Activated naive CD4-positive, alpha-beta T cell treated with anti-CD3 and anti-CD28 coated beads for 36 hours (primary cell): ENCODE results near the gene UTS2R. TPM values are rescaled to one million over a fixed set of nuclear protein-coding genes. Genes with fewer than 3 reads are reported as not detected.

Source experiments
- CTCF ChIA-PET: fragments of 350-600 bp; sonication (Branson Sonifier 250); formaldehyde crosslinking; loops from one replicate; lab custom pipeline; 2021; ENCODE audit warnings: antibody characterized with exemption; lab: Charles Lee
- DNase-seq: peaks from one replicate; pipeline ENCODE4 v3.0.0-alpha.2; 2020
- H3K27ac Mint-ChIP-seq: one replicate; pipeline ENCODE4 v1.8.0; 2021; ENCODE audit warnings: mild to moderate bottlenecking, mixed read lengths
- H3K27me3 Mint-ChIP-seq: one replicate; pipeline ENCODE4 v1.8.0; 2021; ENCODE audit warnings: low read depth, mixed read lengths
- H3K36me3 Mint-ChIP-seq: one replicate; pipeline ENCODE4 v1.8.0; 2021; ENCODE audit warnings: low read depth, mixed read lengths
- H3K4me1 Mint-ChIP-seq: one replicate; pipeline ENCODE4 v1.8.0; 2021; ENCODE audit warnings: low read depth, mixed read lengths
- H3K4me3 Mint-ChIP-seq: one replicate; pipeline ENCODE4 v1.8.0; 2021; ENCODE audit warnings: mild to moderate bottlenecking, moderate library complexity, mixed read lengths
- H3K9me3 Mint-ChIP-seq: one replicate; pipeline ENCODE4 v1.8.0; 2021; ENCODE audit warnings: mixed read lengths
- intact Hi-C: fragments of 100-400 bp; cut with micrococcal nuclease; formaldehyde crosslinking; loops from one replicate; pipeline ENCODE4 v1.15.1; 2023
- total RNA-seq, 2 experiments: library from RNA; stranded (reverse); gene quantifications; one replicate each; pipeline ENCODE4 v1.2.3, GENCODE V29; 2021

The UTS2R gene
- total RNA-seq, 2 experiments from 2014 or later, result not detected

GRCh38 chr17:82412535-82413520 is 41.3 kb downstream of the UTS2R start:
- Mint-ChIP-seq H3K36me3 (peaks cover 10% of the 10 kb centered on the region), H3K4me1 (peaks cover 17% of the 10 kb centered on the region), H3K4me3 (no peak overlapping the region), H3K27me3 (no peaks in the 10 kb centered on the region), H3K9me3 (no peaks in the 10 kb centered on the region), H3K27ac (no peak overlapping the region)
- CTCF ChIA-PET, result no interaction called here
- no peak for DNase-seq
- intact Hi-C loops, result no loop called here

GRCh38 chr17:82414548-82415281 is 43.1 kb downstream of the UTS2R start:
- Mint-ChIP-seq H3K9me3 (no peaks in the 10 kb centered on the region), H3K27ac (no peak overlapping the region), H3K27me3 (no peaks in the 10 kb centered on the region), H3K4me3 (no peak overlapping the region), H3K4me1 (peaks cover 24% of the 10 kb centered on the region), H3K36me3 (peaks cover 7% of the 10 kb centered on the region)
- CTCF ChIA-PET, result interaction anchor here (0.6 to 2.2 kb wide), 7 partner anchors 12 to 118 kb away, joined by 3 to 5 read pairs (median 3); no protein-coding TSS in a partner anchor
- peak; percentile 89 for DNase-seq
- intact Hi-C loops, result loop anchor here (1.0 kb wide), 3 partner anchors 62 to 384 kb away; no protein-coding TSS in a partner anchor

GRCh38 chr17:82415336-82415735 is 43.8 kb downstream of the UTS2R start:
- no peaks in the 10 kb centered on the region for H3K27me3 Mint-ChIP-seq
- DNase-seq, result no peak
- H3K36me3 Mint-ChIP-seq, result peaks cover 8% of the 10 kb centered on the region
- no peak overlapping the region for H3K4me3 Mint-ChIP-seq
- no peaks in the 10 kb centered on the region for H3K9me3 Mint-ChIP-seq
- CTCF ChIA-PET, result interaction anchor here (0.6 to 2.2 kb wide), 3 partner anchors 12 to 66 kb away, joined by 3 to 5 read pairs (median 4); no protein-coding TSS in a partner anchor
- H3K4me1 Mint-ChIP-seq, result peaks cover 30% of the 10 kb centered on the region
- intact Hi-C loops, result no loop called here
- no peak overlapping the region for H3K27ac Mint-ChIP-seq

GRCh38 chr17:82415786-82416185 is 44.2 kb downstream of the UTS2R start:
- intact Hi-C loops, result no loop called here
- Mint-ChIP-seq H3K9me3 (no peaks in the 10 kb centered on the region), H3K27ac (no peak overlapping the region), H3K36me3 (peaks cover 8% of the 10 kb centered on the region), H3K4me1 (peaks cover 30% of the 10 kb centered on the region), H3K27me3 (no peaks in the 10 kb centered on the region), H3K4me3 (no peak overlapping the region)
- DNase-seq, result no peak
- CTCF ChIA-PET, result interaction anchor here (2.1 to 2.2 kb wide), 2 partner anchors 63 to 65 kb away, joined by 5 to 19 read pairs; no protein-coding TSS in a partner anchor

- DNase-seq, result no peak
Measured at GRCh38 chr17:82416264-82416663, 44.7 kb downstream of the UTS2R start.

GRCh38 chr17:82416771-82417170 is 45.2 kb downstream of the UTS2R start:
- CTCF ChIA-PET, result interaction anchor here (0.8 to 2.1 kb wide), 3 partner anchors 64 to 115 kb away, joined by 3 to 19 read pairs (median 3); no protein-coding TSS in a partner anchor
- Mint-ChIP-seq H3K27ac (no peak overlapping the region), H3K4me3 (no peak overlapping the region), H3K4me1 (peaks cover 30% of the 10 kb centered on the region), H3K36me3 (peaks cover 10% of the 10 kb centered on the region), H3K9me3 (no peaks in the 10 kb centered on the region), H3K27me3 (no peaks in the 10 kb centered on the region)
- intact Hi-C loops, result no loop called here
- no peak for DNase-seq

More at GRCh38 chr17:82416264-82416663, 44.7 kb downstream of the UTS2R start:
- Mint-ChIP-seq H3K4me1 (peaks cover 30% of the 10 kb centered on the region), H3K36me3 (peaks cover 8% of the 10 kb centered on the region), H3K27ac (no peak overlapping the region), H3K4me3 (no peak overlapping the region), H3K27me3 (no peaks in the 10 kb centered on the region), H3K9me3 (no peaks in the 10 kb centered on the region)
- intact Hi-C loops, result no loop called here
- CTCF ChIA-PET, result interaction anchor here (0.8 to 2.1 kb wide), 2 partner anchors 63 to 66 kb away, joined by 3 to 19 read pairs; no protein-coding TSS in a partner anchor

- H3K27ac Mint-ChIP-seq, result peak within 1 kb of the TSS; percentile 30
Measured at GRCh38 chr17:82418001-82418986, 46.7 kb downstream of the UTS2R start, which contains the start of the genes HEXD and OGFOD3. Gene HEXD (plus strand): TSS chr17:82418347. CDS start chr17:82419800, 1,453 bp downstream. Gene OGFOD3 (minus strand): TSS chr17:82418586. CDS start chr17:82418485, 101 bp downstream.

GRCh38 chr17:82419540-82419939 is 48.0 kb downstream of the UTS2R start:
- intact Hi-C loops, result loop anchor here (2.0 kb wide), 3 partner anchors 133 to 227 kb away; no protein-coding TSS in a partner anchor
- Mint-ChIP-seq H3K27ac (peak overlapping the region; percentile 59), H3K36me3 (peaks cover 8% of the 10 kb centered on the region), H3K9me3 (peaks cover 2% of the 10 kb centered on the region), H3K27me3 (no peaks in the 10 kb centered on the region), H3K4me1 (peaks cover 30% of the 10 kb centered on the region), H3K4me3 (peak overlapping the region; percentile 75)
- CTCF ChIA-PET, result interaction anchor here (0.6 to 1.5 kb wide), 3 partner anchors 122 to 183 kb away, joined by 3 to 5 read pairs (median 4); no protein-coding TSS in a partner anchor
- DNase-seq, result no peak

More at GRCh38 chr17:82418001-82418986, 46.7 kb downstream of the UTS2R start, which contains the start of the genes HEXD and OGFOD3:
- H3K4me3 Mint-ChIP-seq, result peak within 1 kb of the TSS; percentile 75
- H3K27me3 Mint-ChIP-seq, result no peaks in the 10 kb centered on the region
- CTCF ChIA-PET, result interaction anchor here (1.1 to 2.1 kb wide), 6 partner anchors 11 to 182 kb away, joined by 3 to 19 read pairs (median 4); no protein-coding TSS in a partner anchor
- H3K4me1 Mint-ChIP-seq, result peaks cover 31% of the 10 kb centered on the region
- intact Hi-C loops, result loop anchor here (1.0 to 2.0 kb wide), 7 partner anchors 31 to 280 kb away; partner anchors contain the start of genes NARF and RAB40B
- peak; percentile 80 for DNase-seq
- peaks cover 10% of the 10 kb centered on the region for H3K36me3 Mint-ChIP-seq
- peaks cover 2% of the 10 kb centered on the region for H3K9me3 Mint-ChIP-seq

GRCh38 chr17:82424001-82424862 is 52.7 kb downstream of the UTS2R start:
- Mint-ChIP-seq H3K27me3 (no peaks in the 10 kb centered on the region), H3K4me3 (no peak overlapping the region), H3K9me3 (peaks cover 2% of the 10 kb centered on the region), H3K36me3 (peaks cover 6% of the 10 kb centered on the region), H3K4me1 (peaks cover 14% of the 10 kb centered on the region), H3K27ac (no peak overlapping the region)
- intact Hi-C loops, result no loop called here
- DNase-seq, result peak; percentile 79
- CTCF ChIA-PET, result interaction anchor here (0.6 to 1.5 kb wide), 12 partner anchors 12 to 259 kb away, joined by 3 to 5 read pairs (median 4); partner anchors contain the start of gene SECTM1

GRCh38 chr17:82424863-82425159 is 53.2 kb downstream of the UTS2R start:
- Mint-ChIP-seq H3K4me3 (no peak overlapping the region), H3K36me3 (peaks cover 9% of the 10 kb centered on the region)

More at GRCh38 chr17:82424863-82425159, 53.2 kb downstream of the UTS2R start:
- intact Hi-C loops, result no loop called here
- Mint-ChIP-seq H3K27ac (no peak overlapping the region), H3K9me3 (peaks cover 2% of the 10 kb centered on the region), H3K4me1 (peaks cover 11% of the 10 kb centered on the region), H3K27me3 (no peaks in the 10 kb centered on the region)
- CTCF ChIA-PET, result interaction anchor here (0.6 to 1.5 kb wide), 12 partner anchors 12 to 260 kb away, joined by 3 to 5 read pairs (median 4); partner anchors contain the start of gene SECTM1
- DNase-seq, result no peak
